ENCODE data around the gene TRIP10. TPM values are rescaled to one million over a fixed set of nuclear protein-coding genes. Genes with fewer than 3 reads are reported as not detected.

Gene TRIP10
- total and polyA plus RNA-seq, 2 of the 13 experiments (the other 11 are each of a cell fraction or from before 2014, with no cell fraction given) = 32.5 to 33.2 TPM

GRCh38 chr19:6723108-6723618 is 16.3 kb upstream of the TRIP10 start (continued):
- TF ChIP-seq CREBL2 (CRISPR knock-in tag; IDR thresholded peaks at IDR 0.05; ENCODE audit: borderline replicate concordance) (no peak), KDM5A (IDR thresholded peaks at IDR 0.05; ENCODE audit: borderline replicate concordance, low read length) (no peak), ZNF530 (CRISPR knock-in tag; IDR thresholded peaks at IDR 0.05; ENCODE audit: low read depth) (no peak), SETDB1 (CRISPR knock-in tag; IDR thresholded peaks at IDR 0.05; ENCODE audit: borderline replicate concordance) (no peak), ZNF782 (CRISPR knock-in tag; IDR thresholded peaks at IDR 0.05; ENCODE audit: borderline replicate concordance) (no peak), DNMT1 (CRISPR knock-in tag; IDR thresholded peaks at IDR 0.05) (no peak), ZSCAN9 (CRISPR knock-in tag; IDR thresholded peaks at IDR 0.05; ENCODE audit: borderline replicate concordance) (peak; percentile 61; the same call in 1 of the 2 replicates), PBX2 (CRISPR knock-in tag; IDR thresholded peaks at IDR 0.05) (no peak), E2F5 (CRISPR knock-in tag; conservative IDR thresholded peaks at IDR 0.05) (no peak), BCL6 (CRISPR knock-in tag; IDR thresholded peaks at IDR 0.05) (peak; percentile 94), U2AF1 (optimal IDR thresholded peaks at IDR 0.05; ENCODE audit: low read depth, low read length) (no peak), ZBTB44 (CRISPR knock-in tag; IDR thresholded peaks at IDR 0.05) (no peak), ZSCAN29 (CRISPR knock-in tag; conservative IDR thresholded peaks at IDR 0.05) (peak; percentile 86), ZFP36L2 (CRISPR knock-in tag; IDR thresholded peaks at IDR 0.05) (no peak), ZNF740 (CRISPR knock-in tag; IDR thresholded peaks at IDR 0.05) (no peak), MATR3 (CRISPR knock-in tag; IDR thresholded peaks at IDR 0.05) (no peak), THAP7 (CRISPR knock-in tag; IDR thresholded peaks at IDR 0.05) (no peak), U2AF2 (IDR thresholded peaks at IDR 0.05; ENCODE audit: low read depth, low read length) (no peak), ZNF558 (CRISPR knock-in tag; IDR thresholded peaks at IDR 0.05; ENCODE audit: borderline replicate concordance) (no peak), CEBPB (IDR thresholded peaks at IDR 0.05; ENCODE audit: borderline replicate concordance, low read depth, low read length) (peak; percentile 99), BRF2 (CRISPR knock-in tag; IDR thresholded peaks at IDR 0.05) (no peak), WIZ (CRISPR knock-in tag; IDR thresholded peaks at IDR 0.05) (no peak), FOXP4 (CRISPR knock-in tag; IDR thresholded peaks at IDR 0.05) (peak; percentile 71; the same call in 1 of the 2 replicates)

Data from HepG2 (cell line).